ENCODE results near the gene SCT. TPM values are rescaled to one million over a fixed set of nuclear protein-coding genes. Genes with fewer than 3 reads are reported as not detected.

Gene SCT
- total RNA-seq, 1 experiment from 2014 or later, result 2.3 TPM

DNA sequence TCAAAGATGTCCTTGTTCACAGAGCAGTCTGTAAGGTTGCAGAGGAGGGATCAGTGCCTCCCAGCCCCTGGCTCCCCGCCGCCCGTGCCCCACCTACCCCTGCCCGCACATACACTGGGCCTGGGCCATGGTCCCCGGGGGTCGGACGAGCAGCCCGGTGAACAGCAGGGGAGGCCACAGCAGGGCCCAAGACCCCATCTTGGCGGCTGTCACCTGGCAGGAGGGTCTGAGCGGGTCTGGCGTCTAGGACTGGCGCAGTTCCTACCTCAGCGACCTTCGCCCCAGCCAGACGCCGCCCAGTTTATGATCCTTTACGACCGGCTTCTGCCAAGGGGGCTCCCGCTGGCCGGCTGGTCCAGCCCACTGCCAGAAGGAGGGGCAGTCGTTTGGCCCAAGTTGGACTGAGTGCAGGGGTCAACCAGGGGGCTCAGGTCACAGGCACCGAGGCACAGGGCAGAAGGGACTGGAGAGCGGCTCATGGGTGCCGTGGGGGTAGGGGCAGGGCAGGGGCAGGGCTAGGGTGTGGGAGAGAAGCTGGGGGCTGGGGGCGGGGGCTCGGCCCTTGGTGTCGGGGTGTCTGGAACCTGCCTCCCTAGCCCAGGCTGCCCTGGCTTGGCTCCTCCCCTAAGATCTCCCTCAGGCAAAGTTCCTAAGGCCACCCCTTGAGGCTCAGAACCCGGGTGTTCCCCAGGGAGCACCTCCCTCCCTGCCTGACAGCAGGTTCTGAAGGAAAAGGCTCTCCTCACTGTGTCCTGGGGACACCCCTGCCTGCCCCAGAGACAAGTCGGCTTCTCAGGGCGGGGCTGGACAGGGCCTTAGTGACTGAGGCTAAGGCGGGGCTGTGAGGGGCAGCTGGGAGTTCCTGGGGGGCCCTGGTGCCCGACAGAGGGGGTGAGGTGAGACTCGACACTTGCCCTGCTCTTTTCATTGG, 2.0 kb downstream of the SCT start, which contains the start of gene CDHR5 (continued):
- TF ChIP-seq, protein P1, sequence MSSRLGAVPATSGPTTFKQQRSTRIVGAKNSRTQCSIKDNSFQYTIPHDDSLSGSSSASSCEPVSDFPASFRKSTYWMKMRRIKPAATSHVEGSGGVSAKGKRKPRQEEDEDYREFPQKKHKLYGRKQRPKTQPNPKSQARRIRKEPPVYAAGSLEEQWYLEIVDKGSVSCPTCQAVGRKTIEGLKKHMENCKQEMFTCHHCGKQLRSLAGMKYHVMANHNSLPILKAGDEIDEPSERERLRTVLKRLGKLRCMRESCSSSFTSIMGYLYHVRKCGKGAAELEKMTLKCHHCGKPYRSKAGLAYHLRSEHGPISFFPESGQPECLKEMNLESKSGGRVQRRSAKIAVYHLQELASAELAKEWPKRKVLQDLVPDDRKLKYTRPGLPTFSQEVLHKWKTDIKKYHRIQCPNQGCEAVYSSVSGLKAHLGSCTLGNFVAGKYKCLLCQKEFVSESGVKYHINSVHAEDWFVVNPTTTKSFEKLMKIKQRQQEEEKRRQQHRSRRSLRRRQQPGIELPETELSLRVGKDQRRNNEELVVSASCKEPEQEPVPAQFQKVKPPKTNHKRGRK (CRISPR knock-in tag; IDR thresholded peaks at IDR 0.05; ENCODE audit: borderline replicate concordance), result no peak
- TF ChIP-seq FOXJ3 (CRISPR knock-in tag; IDR thresholded peaks at IDR 0.05; ENCODE audit: borderline replicate concordance), result no peak
- TF ChIP-seq PRRX2 (CRISPR knock-in tag; IDR thresholded peaks at IDR 0.05), result no peak

GRCh38 chr11:623999-624704, 2.8 kb downstream of the SCT start:
- H3K27ac Mint-ChIP-seq, result no peak overlapping the region
- no peak for DNase-seq (ENCODE audit: low spot score)
- ChIA-PET POLR2A (no interaction called here), CTCF (no interaction called here)
- H3K4me3 Mint-ChIP-seq, result no peak overlapping the region
- peaks cover 8% of the 10 kb centered on the region for H3K4me1 Mint-ChIP-seq
- no peaks in the 10 kb centered on the region for H3K36me3 Mint-ChIP-seq
- H3K9me3 Mint-ChIP-seq, result no peaks in the 10 kb centered on the region
- ATAC-seq, result no peak
- TF ChIP-seq NFATC4 (CRISPR knock-in tag; IDR thresholded peaks at IDR 0.05), result no peak
- no peak for TF ChIP-seq CTCF (IDR thresholded peaks at IDR 0.05)
- TF ChIP-seq NR1H2 (CRISPR knock-in tag; IDR thresholded peaks at IDR 0.05), result no peak
- no peak for TF ChIP-seq CREB1 (CRISPR knock-in tag; IDR thresholded peaks at IDR 0.05)
- TF ChIP-seq ATF2 (CRISPR knock-in tag; IDR thresholded peaks at IDR 0.05; ENCODE audit: borderline replicate concordance, low read depth), result no peak
- TF ChIP-seq SMAD4 (CRISPR knock-in tag; IDR thresholded peaks at IDR 0.05), result no peak
- no peak for TF ChIP-seq JUN (CRISPR knock-in tag; IDR thresholded peaks at IDR 0.05)
- TF ChIP-seq, protein P2, sequence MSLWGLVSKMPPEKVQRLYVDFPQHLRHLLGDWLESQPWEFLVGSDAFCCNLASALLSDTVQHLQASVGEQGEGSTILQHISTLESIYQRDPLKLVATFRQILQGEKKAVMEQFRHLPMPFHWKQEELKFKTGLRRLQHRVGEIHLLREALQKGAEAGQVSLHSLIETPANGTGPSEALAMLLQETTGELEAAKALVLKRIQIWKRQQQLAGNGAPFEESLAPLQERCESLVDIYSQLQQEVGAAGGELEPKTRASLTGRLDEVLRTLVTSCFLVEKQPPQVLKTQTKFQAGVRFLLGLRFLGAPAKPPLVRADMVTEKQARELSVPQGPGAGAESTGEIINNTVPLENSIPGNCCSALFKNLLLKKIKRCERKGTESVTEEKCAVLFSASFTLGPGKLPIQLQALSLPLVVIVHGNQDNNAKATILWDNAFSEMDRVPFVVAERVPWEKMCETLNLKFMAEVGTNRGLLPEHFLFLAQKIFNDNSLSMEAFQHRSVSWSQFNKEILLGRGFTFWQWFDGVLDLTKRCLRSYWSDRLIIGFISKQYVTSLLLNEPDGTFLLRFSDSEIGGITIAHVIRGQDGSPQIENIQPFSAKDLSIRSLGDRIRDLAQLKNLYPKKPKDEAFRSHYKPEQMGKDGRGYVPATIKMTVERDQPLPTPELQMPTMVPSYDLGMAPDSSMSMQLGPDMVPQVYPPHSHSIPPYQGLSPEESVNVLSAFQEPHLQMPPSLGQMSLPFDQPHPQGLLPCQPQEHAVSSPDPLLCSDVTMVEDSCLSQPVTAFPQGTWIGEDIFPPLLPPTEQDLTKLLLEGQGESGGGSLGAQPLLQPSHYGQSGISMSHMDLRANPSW (CRISPR knock-in tag; conservative IDR thresholded peaks at IDR 0.05; ENCODE audit: low read depth), result no peak
- TF ChIP-seq SMAD3 (CRISPR knock-in tag; IDR thresholded peaks at IDR 0.05; ENCODE audit: borderline replicate concordance), result no peak
- no peak for TF ChIP-seq TCF7 (CRISPR knock-in tag; IDR thresholded peaks at IDR 0.05; ENCODE audit: low read depth)
- TF ChIP-seq SP1 (CRISPR knock-in tag; conservative IDR thresholded peaks at IDR 0.05), result no peak
- TF ChIP-seq OVOL2 (CRISPR knock-in tag; IDR thresholded peaks at IDR 0.05; ENCODE audit: borderline replicate concordance), result no peak
- TF ChIP-seq JAZF1 (CRISPR knock-in tag; IDR thresholded peaks at IDR 0.05), result no peak
- H3K27me3 Mint-ChIP-seq (ENCODE audit: low read depth), result peaks cover 23% of the 10 kb centered on the region

Measured in WTC11 (cell line).